Measurements from ENCODE around the gene SLC22A4. TPM values are rescaled to one million over a fixed set of nuclear protein-coding genes. Genes with fewer than 3 reads are reported as not detected.

SLC22A4 gene
- total RNA-seq, 1 donor from 2014 or later = 2.1 TPM

- Mint-ChIP-seq H3K36me3 (ENCODE audit: low read depth) (no peaks in the 10 kb centered on the region), H3K4me1 (peaks cover 22% of the 10 kb centered on the region), H3K4me3 (peak within 1 kb of the TSS; percentile 81), H3K27ac (peak within 1 kb of the TSS; percentile 63), H3K27me3 (no peaks in the 10 kb centered on the region), H3K9me3 (no peaks in the 10 kb centered on the region)
- DNase-seq = peak; percentile 93
- intact Hi-C loops (cut with micrococcal nuclease) = loop anchor here (2.0 to 5.0 kb wide), 2 partner anchors 72 to 305 kb away; no protein-coding TSS in a partner anchor
These were observed 75.4 kb downstream of the SLC22A4 start, which contains the start of gene SLC22A5 for GRCh38 chr5:132369474-132370180. Gene SLC22A5, plus strand, starts transcription at chr5:132369710. Its CDS starts 263 bp downstream, at chr5:132369973.

DNA sequence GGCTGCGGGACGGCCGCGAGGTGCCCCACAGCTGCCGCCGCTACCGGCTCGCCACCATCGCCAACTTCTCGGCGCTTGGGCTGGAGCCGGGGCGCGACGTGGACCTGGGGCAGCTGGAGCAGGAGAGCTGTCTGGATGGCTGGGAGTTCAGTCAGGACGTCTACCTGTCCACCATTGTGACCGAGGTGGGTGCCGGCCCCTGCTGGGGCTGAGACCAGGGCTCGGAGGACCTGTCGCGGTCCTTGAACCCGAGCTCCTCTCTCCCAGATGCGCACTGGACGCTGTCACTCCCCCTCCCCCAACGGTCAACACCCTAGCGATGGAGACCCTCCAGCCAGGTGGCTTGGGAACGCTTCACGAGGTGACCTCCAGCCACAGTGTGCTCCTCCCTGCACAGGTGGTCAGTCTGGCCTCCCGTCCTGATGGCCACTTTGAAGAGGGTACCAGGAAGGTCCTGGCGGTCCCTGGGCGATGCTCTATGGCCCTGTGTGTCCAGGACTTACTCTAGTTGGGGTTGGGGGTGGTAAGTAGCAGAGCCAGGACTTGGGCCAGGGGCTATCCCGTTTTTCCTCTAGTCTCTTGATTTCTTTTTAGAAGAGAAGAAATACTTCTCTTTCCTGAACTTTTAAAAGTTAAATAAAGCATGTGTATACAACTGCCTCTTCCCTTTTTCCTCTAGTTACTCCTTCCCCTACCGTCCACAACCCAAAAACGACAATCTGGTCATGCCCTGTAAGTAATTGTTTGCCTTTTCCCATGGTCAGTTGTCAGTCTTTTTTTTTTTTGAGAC is 76.2 kb downstream of the SLC22A4 start:
- H3K36me3 Mint-ChIP-seq (ENCODE audit: low read depth) = no peaks in the 10 kb centered on the region
- no peaks in the 10 kb centered on the region for H3K9me3 Mint-ChIP-seq
- peaks cover 22% of the 10 kb centered on the region for H3K4me1 Mint-ChIP-seq
- peak overlapping the region; percentile 63 for H3K27ac Mint-ChIP-seq
- H3K4me3 Mint-ChIP-seq = peak overlapping the region; percentile 81
- H3K27me3 Mint-ChIP-seq = no peaks in the 10 kb centered on the region
- intact Hi-C loops (cut with micrococcal nuclease) = no loop called here
- no peak for DNase-seq

DNA sequence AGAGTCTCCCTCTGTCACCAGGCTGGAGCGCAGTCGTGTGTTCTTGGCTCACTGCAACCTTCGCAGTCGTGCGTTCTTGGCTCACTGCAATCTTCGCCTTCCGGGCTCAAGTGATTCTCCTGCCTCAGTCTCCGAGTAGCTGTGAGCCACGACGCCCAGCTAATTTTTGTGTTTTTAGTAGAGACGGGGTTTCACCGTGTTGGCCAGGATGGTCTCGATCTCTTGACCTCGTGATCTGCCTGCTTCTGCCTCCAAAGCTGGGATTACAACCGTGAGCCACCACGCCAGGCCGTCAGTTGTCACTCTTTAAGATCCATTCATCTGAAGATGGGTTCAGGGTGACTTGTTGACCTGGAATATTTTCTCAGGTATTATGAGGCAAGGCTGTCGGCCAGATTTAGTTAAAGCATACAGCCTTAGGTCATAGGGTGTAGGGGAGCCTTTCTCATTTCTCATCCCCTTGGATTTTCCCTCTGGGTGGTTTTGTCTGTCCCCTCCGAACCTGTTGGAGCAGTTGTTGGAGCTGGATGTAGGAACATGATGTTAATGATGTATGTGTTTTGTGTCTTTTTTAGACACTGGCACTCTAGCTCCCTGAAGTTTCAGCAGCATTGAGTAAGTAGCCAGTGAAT is 76.9 kb downstream of the SLC22A4 start:
- H3K27me3 Mint-ChIP-seq = no peaks in the 10 kb centered on the region
- intact Hi-C loops (cut with micrococcal nuclease) = no loop called here
- no peak for DNase-seq
- H3K9me3 Mint-ChIP-seq = no peaks in the 10 kb centered on the region
- peak overlapping the region; percentile 81 for H3K4me3 Mint-ChIP-seq
- no peaks in the 10 kb centered on the region for H3K36me3 Mint-ChIP-seq (ENCODE audit: low read depth)
- peaks cover 22% of the 10 kb centered on the region for H3K4me1 Mint-ChIP-seq
- H3K27ac Mint-ChIP-seq = peak overlapping the region; percentile 55

GRCh38 chr5:132371603-132371994 is 77.4 kb downstream of the SLC22A4 start:
- Mint-ChIP-seq H3K27ac (peak overlapping the region; percentile 58), H3K4me3 (peak overlapping the region; percentile 81), H3K9me3 (no peaks in the 10 kb centered on the region), H3K36me3 (ENCODE audit: low read depth) (no peaks in the 10 kb centered on the region), H3K4me1 (peaks cover 22% of the 10 kb centered on the region), H3K27me3 (no peaks in the 10 kb centered on the region)
- no peak for DNase-seq
- intact Hi-C loops (cut with micrococcal nuclease) = no loop called here

- Mint-ChIP-seq H3K27ac (no peak overlapping the region), H3K4me1 (peaks cover 22% of the 10 kb centered on the region), H3K4me3 (no peak overlapping the region), H3K36me3 (ENCODE audit: low read depth) (no peaks in the 10 kb centered on the region), H3K27me3 (no peaks in the 10 kb centered on the region), H3K9me3 (no peaks in the 10 kb centered on the region)
- DNase-seq = no peak
- intact Hi-C loops (cut with micrococcal nuclease) = no loop called here
These were observed 77.9 kb downstream of the SLC22A4 start for GRCh38 chr5:132372127-132372526.

DNA sequence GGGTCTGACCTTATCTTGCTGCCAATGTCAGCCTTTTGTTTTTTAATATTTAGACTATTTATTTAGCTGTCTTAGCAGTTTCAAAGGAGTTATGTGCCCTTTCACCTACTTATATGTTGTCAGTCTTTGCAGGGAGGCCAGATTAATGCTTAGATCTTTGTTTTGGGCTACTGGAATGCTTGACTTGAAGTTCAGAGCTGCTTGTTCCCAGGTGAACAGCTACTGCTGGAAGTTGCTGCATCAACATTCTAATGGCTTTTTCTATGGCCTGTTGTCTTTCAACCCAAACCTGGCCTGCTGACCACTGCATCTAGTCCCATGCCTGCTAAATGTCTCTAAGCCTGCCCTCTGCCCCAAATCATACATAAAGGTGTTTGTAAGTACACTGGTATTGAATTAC is 78.3 kb downstream of the SLC22A4 start:
- Mint-ChIP-seq H3K27me3 (no peaks in the 10 kb centered on the region), H3K27ac (no peak overlapping the region), H3K4me3 (no peak overlapping the region), H3K9me3 (no peaks in the 10 kb centered on the region), H3K36me3 (ENCODE audit: low read depth) (no peaks in the 10 kb centered on the region), H3K4me1 (peaks cover 22% of the 10 kb centered on the region)
- intact Hi-C loops (cut with micrococcal nuclease) = no loop called here
- no peak for DNase-seq

DNA sequence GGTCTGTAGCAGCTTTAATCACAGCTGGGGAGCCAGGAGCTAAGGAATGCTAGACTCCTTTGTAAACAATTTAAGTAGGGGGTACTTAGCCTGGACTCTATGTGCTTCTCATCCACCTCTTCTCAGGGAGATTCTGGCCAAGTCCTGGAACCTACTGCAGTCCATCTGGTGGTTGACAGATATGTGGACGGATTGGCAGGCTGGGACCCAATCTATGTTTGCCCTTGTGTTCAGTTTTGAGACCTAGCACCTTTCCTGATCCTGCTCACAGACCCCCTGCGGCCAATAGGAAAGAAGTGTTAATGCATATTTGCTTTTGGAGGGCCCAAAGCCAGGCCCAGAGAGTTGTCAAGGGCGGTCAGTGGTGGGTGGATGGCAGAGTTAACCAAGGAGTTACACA is 81.8 kb downstream of the SLC22A4 start:
- Mint-ChIP-seq H3K4me1 (peaks cover 12% of the 10 kb centered on the region), H3K36me3 (ENCODE audit: low read depth) (no peaks in the 10 kb centered on the region), H3K4me3 (no peak overlapping the region), H3K27ac (no peak overlapping the region), H3K27me3 (no peaks in the 10 kb centered on the region), H3K9me3 (no peaks in the 10 kb centered on the region)
- no peak for DNase-seq
- intact Hi-C loops (cut with micrococcal nuclease) = no loop called here

DNA sequence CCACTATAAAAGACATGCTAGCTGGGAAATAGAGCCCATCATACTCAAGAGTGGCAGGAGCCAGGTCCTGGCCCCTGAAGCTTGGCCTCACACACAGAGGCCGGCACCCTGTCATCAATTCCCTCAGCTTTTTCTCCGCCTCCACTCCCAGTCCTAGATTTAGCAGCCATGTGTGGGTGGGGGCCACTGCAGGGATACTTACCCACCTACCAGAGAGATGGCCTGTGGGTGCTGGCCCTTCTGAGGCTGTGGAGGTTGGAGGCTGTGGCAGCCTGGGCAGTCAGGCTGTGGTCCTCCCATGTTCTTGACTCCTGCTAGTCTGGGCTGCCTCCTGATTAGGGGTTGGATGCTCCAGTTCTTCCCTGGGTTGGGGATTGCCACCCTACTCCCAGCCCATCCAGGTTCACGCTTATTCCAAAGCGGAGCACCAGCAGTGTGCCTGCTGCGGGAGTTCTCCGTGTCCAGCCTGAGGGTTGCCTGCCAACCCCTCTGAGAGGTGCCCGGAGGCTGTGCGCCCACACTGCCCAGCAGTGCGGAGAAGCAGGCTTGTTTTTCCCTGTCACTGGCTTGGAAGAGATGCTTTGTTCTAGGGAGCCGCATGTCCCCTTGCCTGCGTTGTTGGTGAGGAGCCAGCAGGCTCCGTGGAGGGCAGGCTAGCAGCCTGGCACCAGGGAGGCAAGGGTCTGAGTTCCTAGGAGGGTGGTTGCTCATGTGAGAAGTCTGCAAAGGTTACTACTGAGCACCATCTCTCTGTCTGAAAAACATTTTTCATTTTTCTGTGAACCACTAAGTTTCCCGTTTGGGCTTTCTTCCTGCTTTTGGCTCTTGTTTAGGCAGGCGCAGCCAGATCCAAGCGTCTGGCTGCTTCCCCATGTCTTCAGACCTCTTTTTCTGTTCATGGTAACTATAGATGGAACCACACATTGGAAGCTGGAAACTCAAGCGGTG is 82.8 kb downstream of the SLC22A4 start:
- Mint-ChIP-seq H3K4me1 (peaks cover 4% of the 10 kb centered on the region), H3K27ac (no peak overlapping the region), H3K27me3 (no peaks in the 10 kb centered on the region), H3K36me3 (ENCODE audit: low read depth) (no peaks in the 10 kb centered on the region), H3K4me3 (no peak overlapping the region), H3K9me3 (no peaks in the 10 kb centered on the region)
- no peak for DNase-seq
- intact Hi-C loops (cut with micrococcal nuclease) = no loop called here

DNA sequence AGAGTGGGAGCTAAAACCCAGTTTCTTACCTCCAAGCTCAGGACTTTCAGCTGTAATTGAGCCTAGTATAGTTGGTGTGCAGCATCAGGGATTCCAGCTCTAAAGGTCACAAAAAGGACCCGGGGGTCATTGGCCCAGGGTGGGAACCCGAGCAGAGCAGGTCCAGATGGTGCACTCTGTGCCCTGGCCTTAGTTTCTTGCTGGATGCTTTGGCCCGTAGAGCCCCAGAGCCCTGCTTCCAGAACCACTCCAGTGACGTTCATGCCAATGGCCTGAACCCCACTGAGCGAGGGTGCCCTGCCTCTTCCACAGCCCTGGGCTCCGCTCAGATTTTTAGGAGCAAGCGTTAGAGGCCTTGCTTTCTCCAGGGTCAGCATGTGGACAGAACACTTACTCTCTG is 83.5 kb downstream of the SLC22A4 start:
- H3K27me3 Mint-ChIP-seq = no peaks in the 10 kb centered on the region
- intact Hi-C loops (cut with micrococcal nuclease) = no loop called here
- H3K27ac Mint-ChIP-seq = no peak overlapping the region
- H3K36me3 Mint-ChIP-seq (ENCODE audit: low read depth) = no peaks in the 10 kb centered on the region
- no peak for DNase-seq
- H3K9me3 Mint-ChIP-seq = no peaks in the 10 kb centered on the region
- H3K4me1 Mint-ChIP-seq = peaks cover 1% of the 10 kb centered on the region
- H3K4me3 Mint-ChIP-seq = no peak overlapping the region

- no peak for DNase-seq
- intact Hi-C loops (cut with micrococcal nuclease) = no loop called here
- Mint-ChIP-seq H3K9me3 (no peaks in the 10 kb centered on the region), H3K27me3 (no peaks in the 10 kb centered on the region), H3K36me3 (ENCODE audit: low read depth) (no peaks in the 10 kb centered on the region), H3K4me3 (no peak overlapping the region), H3K27ac (no peak overlapping the region), H3K4me1 (no peaks in the 10 kb centered on the region)
These were observed 84.4 kb downstream of the SLC22A4 start for GRCh38 chr5:132378580-132378979.

GRCh38 chr5:132380047-132380446 is 85.9 kb downstream of the SLC22A4 start:
- Mint-ChIP-seq H3K4me3 (no peak overlapping the region), H3K36me3 (ENCODE audit: low read depth) (no peaks in the 10 kb centered on the region), H3K27me3 (no peaks in the 10 kb centered on the region), H3K9me3 (no peaks in the 10 kb centered on the region), H3K27ac (no peak overlapping the region), H3K4me1 (no peaks in the 10 kb centered on the region)
- no peak for DNase-seq
- intact Hi-C loops (cut with micrococcal nuclease) = no loop called here

- Mint-ChIP-seq H3K4me3 (no peak overlapping the region), H3K9me3 (no peaks in the 10 kb centered on the region), H3K27ac (no peak overlapping the region), H3K36me3 (ENCODE audit: low read depth) (no peaks in the 10 kb centered on the region), H3K4me1 (peaks cover 6% of the 10 kb centered on the region), H3K27me3 (no peaks in the 10 kb centered on the region)
- no peak for DNase-seq
- intact Hi-C loops (cut with micrococcal nuclease) = no loop called here
These were observed 86.5 kb downstream of the SLC22A4 start for GRCh38 chr5:132380741-132381140.

GRCh38 chr5:132381614-132382013 is 87.4 kb downstream of the SLC22A4 start:
- H3K4me1 Mint-ChIP-seq = peaks cover 12% of the 10 kb centered on the region
- intact Hi-C loops (cut with micrococcal nuclease) = no loop called here
- DNase-seq = no peak
- no peaks in the 10 kb centered on the region for H3K36me3 Mint-ChIP-seq (ENCODE audit: low read depth)
- no peaks in the 10 kb centered on the region for H3K9me3 Mint-ChIP-seq
- H3K27me3 Mint-ChIP-seq = no peaks in the 10 kb centered on the region
- no peak overlapping the region for H3K27ac Mint-ChIP-seq
- no peak overlapping the region for H3K4me3 Mint-ChIP-seq
